ENCODE measurements around the gene DENND4C.

DNA sequence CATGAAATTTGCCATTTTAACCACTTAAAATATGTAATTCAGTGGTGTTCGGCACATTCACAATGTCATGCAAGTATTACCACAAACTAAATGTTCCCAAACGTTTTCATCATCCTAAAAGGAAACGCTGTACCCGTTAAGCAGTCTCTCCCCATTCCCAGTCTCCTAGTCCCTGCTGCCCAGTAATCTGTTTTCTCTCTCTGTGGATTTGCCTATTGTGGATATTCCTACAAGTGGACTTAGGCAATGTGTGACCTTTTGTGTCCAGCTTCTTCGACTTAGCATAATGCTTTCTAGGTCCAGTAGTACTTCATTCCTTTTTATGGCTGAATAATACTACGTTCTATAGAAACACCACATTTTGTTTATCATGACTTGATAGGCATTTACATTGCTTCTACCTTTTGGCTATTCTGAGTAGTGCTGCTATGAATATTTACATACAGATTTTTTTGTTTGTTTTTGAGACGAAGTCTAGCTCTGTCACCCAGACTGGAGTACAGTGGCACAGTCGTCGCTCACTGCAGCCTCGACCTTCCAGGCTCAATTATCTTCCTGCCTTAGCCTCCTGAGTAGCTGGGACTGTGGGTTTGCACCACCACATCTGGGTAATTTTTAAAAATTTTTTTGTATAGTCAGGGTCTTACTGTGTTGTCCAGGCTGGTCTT is 13.0 kb downstream of the DENND4C start:
- TF ChIP-seq CTCF (IDR thresholded peaks at IDR 0.05) (no peak), POLR2A (IDR thresholded peaks at IDR 0.05) (no peak)

Data from testis (tissue), 2 donors.